Spinal cord (tissue), 10 donors: Measurements from ENCODE around the gene SKP1. TPM values are rescaled to one million over a fixed set of nuclear protein-coding genes. Genes with fewer than 3 reads are reported as not detected.
A peak's percentile ranks its signal among the peaks of the same experiment; 100 is the strongest.
"Not testable (repeated sequence)": the region's sequence is repeated elsewhere in the genome, so short reads cannot be mapped to it uniquely, and the experiment has no call there.

Experiments used
- DNase-seq, 6 donors: peaks; one replicate each; pipeline versions ENCODE4 v3.0.0 to v3.0.0-alpha.2; 2013 to 2015; ENCODE audit warnings: low spot score in 6 of 6, low read depth in 4 of 6
- H3K27ac ChIP-seq: one replicate; pipeline ENCODE4 v1.5.1; 2013; ENCODE audit warnings: low read depth, low read length, control low read depth
- H3K27me3 ChIP-seq: one replicate; pipeline ENCODE4 v1.6.1; 2013; ENCODE audit warnings: low read length; ENCODE audit not compliant: control insufficient read depth, insufficient read depth
- H3K36me3 ChIP-seq: one replicate; pipeline ENCODE4 v1.6.1; 2013; ENCODE audit warnings: low read length; ENCODE audit not compliant: control insufficient read depth, insufficient read depth
- H3K4me1 ChIP-seq: one replicate; pipeline ENCODE4 v1.6.1; 2013; ENCODE audit warnings: low read length; ENCODE audit not compliant: control insufficient read depth, insufficient read depth
- H3K4me3 ChIP-seq: one replicate; pipeline ENCODE4 v1.5.1; 2013; ENCODE audit warnings: low read depth, low read length, control low read depth
- H3K9me3 ChIP-seq: one replicate; pipeline ENCODE4 v1.6.1; 2013; ENCODE audit warnings: low read length; ENCODE audit not compliant: control insufficient read depth, insufficient read depth
- WGBS: methylation state at CpG from one replicate; pipeline ENCODE4 v1.1.5; 2013; ENCODE audit warnings: missing lambda C conversion rate; ENCODE audit not compliant: insufficient coverage; 5-methylcytosine and 5-hydroxymethylcytosine counted together
- polyA plus RNA-seq, 2 donors: library from polyadenylated mRNA; unstranded; fragments of 120-200 nt; gene quantifications; one replicate each; pipeline ENCODE4 v1.2.1, GENCODE V29; 2013; ENCODE audit not compliant: insufficient read length in 2 of 2
- total RNA-seq, 2 donors: library from RNA; depleted of rRNA in 1 of 2; stranded (reverse); fragments of 120-200 nt in 1 of 2; fragments of >200 nt in 1 of 2; gene quantifications; one replicate each; pipeline versions ENCODE4 v1.2.3 to v1.2.4, GENCODE V29; 2013 to 2014
- donor health status: healthy.

The SKP1 gene
- total and polyA plus RNA-seq, 4 donors = 355 to 859 (median 596) TPM

- no peak overlapping the region for H3K27ac ChIP-seq
- peaks cover 17% of the 10 kb centered on the region for H3K36me3 ChIP-seq
- peaks cover 6% of the 10 kb centered on the region for H3K4me1 ChIP-seq
- 100% methylated on average over 2 of the region's 3 CpGs for WGBS
- no peaks in the 10 kb centered on the region for H3K27me3 ChIP-seq
- H3K4me3 ChIP-seq = no peak overlapping the region
- no peak for DNase-seq
- H3K9me3 ChIP-seq = no peaks in the 10 kb centered on the region
Measured at GRCh38 chr5:134153241-134153640, 23.5 kb downstream of the SKP1 start.

GRCh38 chr5:134152173-134152832 lies 24.4 kb downstream of the SKP1 start:
- H3K36me3 ChIP-seq = peaks cover 23% of the 10 kb centered on the region
- 78% methylated on average over 15 of the region's 15 CpGs for WGBS
- DNase-seq = peak in 1 of 6 donors; percentile 38
- H3K4me1 ChIP-seq, H3K4me3 ChIP-seq, H3K27ac ChIP-seq, H3K9me3 ChIP-seq, H3K27me3 ChIP-seq: not testable (repeated sequence)

GRCh38 chr5:134151723-134152122 lies 25.0 kb downstream of the SKP1 start:
- Histone ChIP-seq H3K9me3 (no peaks in the 10 kb centered on the region), H3K4me1 (peaks cover 12% of the 10 kb centered on the region), H3K27ac (no peak overlapping the region), H3K36me3 (peaks cover 29% of the 10 kb centered on the region), H3K27me3 (no peaks in the 10 kb centered on the region), H3K4me3 (no peak overlapping the region)
- WGBS = 89% methylated on average over 3 of the region's 3 CpGs
- no peak for DNase-seq

- H3K27me3 ChIP-seq = no peaks in the 10 kb centered on the region
- DNase-seq = peak in 2 of 6 donors; percentile 29 to 38
- 39% methylated on average over 2 of the region's 4 CpGs for WGBS
- no peaks in the 10 kb centered on the region for H3K9me3 ChIP-seq
- H3K36me3 ChIP-seq = peaks cover 38% of the 10 kb centered on the region
- H3K4me3 ChIP-seq = no peak overlapping the region
- peaks cover 19% of the 10 kb centered on the region for H3K4me1 ChIP-seq
- peak overlapping the region; percentile 29 for H3K27ac ChIP-seq
Measured at GRCh38 chr5:134149571-134150303, 27.0 kb downstream of the SKP1 start.

GRCh38 chr5:134148986-134149539 lies 27.7 kb downstream of the SKP1 start:
- no peaks in the 10 kb centered on the region for H3K27me3 ChIP-seq
- H3K4me3 ChIP-seq = no peak overlapping the region
- peaks cover 19% of the 10 kb centered on the region for H3K4me1 ChIP-seq
- WGBS = 93% methylated on average over 2 of the region's 6 CpGs
- H3K9me3 ChIP-seq = no peaks in the 10 kb centered on the region
- H3K36me3 ChIP-seq = peaks cover 45% of the 10 kb centered on the region
- no peak for DNase-seq
- no peak overlapping the region for H3K27ac ChIP-seq

- H3K4me1 ChIP-seq = peaks cover 19% of the 10 kb centered on the region
- no peak overlapping the region for H3K27ac ChIP-seq
- no peaks in the 10 kb centered on the region for H3K9me3 ChIP-seq
- no peak for DNase-seq
- WGBS = 80% methylated on average over 1 of the region's 2 CpGs
- H3K36me3 ChIP-seq = peaks cover 52% of the 10 kb centered on the region
- H3K4me3 ChIP-seq = no peak overlapping the region
- no peaks in the 10 kb centered on the region for H3K27me3 ChIP-seq
Measured at GRCh38 chr5:134148316-134148715, 28.4 kb downstream of the SKP1 start.

GRCh38 chr5:134146651-134147518 lies 29.9 kb downstream of the SKP1 start:
- no peak overlapping the region for H3K4me3 ChIP-seq
- H3K9me3 ChIP-seq = no peaks in the 10 kb centered on the region
- H3K36me3 ChIP-seq = peaks cover 59% of the 10 kb centered on the region
- peaks cover 19% of the 10 kb centered on the region for H3K4me1 ChIP-seq
- DNase-seq = no peak
- WGBS = 77% methylated on average over 3 of the region's 4 CpGs
- no peak overlapping the region for H3K27ac ChIP-seq
- no peaks in the 10 kb centered on the region for H3K27me3 ChIP-seq

- Histone ChIP-seq H3K9me3 (no peaks in the 10 kb centered on the region), H3K36me3 (peaks cover 67% of the 10 kb centered on the region), H3K4me3 (no peak overlapping the region), H3K4me1 (peaks cover 24% of the 10 kb centered on the region), H3K27ac (no peak overlapping the region), H3K27me3 (no peaks in the 10 kb centered on the region)
- peak in 5 of 6 donors; percentile 39 to 88 (median 61) for DNase-seq
- 87% methylated on average over 13 of the region's 13 CpGs for WGBS
Measured at GRCh38 chr5:134145779-134146581, 30.8 kb downstream of the SKP1 start.
